Trophoblast cell (in vitro differentiated cells and primary cell): ENCODE measurements around the gene USP35.

Experiments used
- DNase-seq, 2 donors: peaks; one replicate each; pipeline ENCODE4 v3.0.0-alpha.2; 2016
- H2AFZ ChIP-seq: 2 replicates; pipeline ENCODE4 v1.6.1; 2013; ENCODE audit warnings: low read length, moderate library complexity, mild to moderate bottlenecking; ENCODE audit not compliant: insufficient read depth, poor library complexity
- H2AK5ac ChIP-seq: 2 replicates; pipeline ENCODE4 v1.6.1; 2013; ENCODE audit warnings: mild to moderate bottlenecking, low read length
- H2BK120ac ChIP-seq: 2 replicates; pipeline ENCODE4 v1.6.1; 2013; ENCODE audit warnings: low read length, mild to moderate bottlenecking, moderate library complexity; ENCODE audit not compliant: insufficient read depth, poor library complexity
- H2BK12ac ChIP-seq: 2 replicates; pipeline ENCODE4 v1.6.1; 2013; ENCODE audit warnings: mild to moderate bottlenecking, low read length, moderate library complexity
- H2BK5ac ChIP-seq: 2 replicates; pipeline ENCODE4 v1.6.1; 2013; ENCODE audit warnings: low read length, low read depth, moderate library complexity, mild to moderate bottlenecking; ENCODE audit not compliant: poor library complexity
- H3K14ac ChIP-seq: 2 replicates; pipeline ENCODE4 v1.6.1; 2013; ENCODE audit warnings: mild to moderate bottlenecking, low read length
- H3K18ac ChIP-seq: 2 replicates; pipeline ENCODE4 v1.6.1; 2013; ENCODE audit warnings: mild to moderate bottlenecking, low read length
- H3K23ac ChIP-seq: 2 replicates; pipeline ENCODE4 v1.6.1; 2013; ENCODE audit warnings: low read length
- H3K27ac ChIP-seq: 2 replicates; pipeline ENCODE4 v1.5.1; 2013; ENCODE audit warnings: low read depth, mild to moderate bottlenecking, inconsistent platforms, low read length, moderate library complexity
- H3K27me3 ChIP-seq: 2 replicates; pipeline ENCODE4 v1.6.1; 2013; ENCODE audit warnings: inconsistent platforms, mild to moderate bottlenecking, low read length, moderate library complexity; ENCODE audit not compliant: insufficient read depth
- H3K36me3 ChIP-seq, 2 experiments: 1 replicate in 1 of 2; 2 replicates in 1 of 2; pipeline ENCODE4 v1.6.1; 2013; ENCODE audit warnings: low read length in 2 of 2, mild to moderate bottlenecking in 2 of 2, moderate library complexity in 1 of 2; ENCODE audit not compliant: insufficient read depth in 2 of 2, control insufficient read depth in 1 of 2
- H3K4ac ChIP-seq: 2 replicates; pipeline ENCODE4 v1.6.1; 2013; ENCODE audit warnings: low read depth, mild to moderate bottlenecking, low read length, moderate library complexity
- H3K4me1 ChIP-seq, 2 experiments: 1 replicate in 1 of 2; 2 replicates in 1 of 2; pipeline ENCODE4 v1.6.1; 2013; ENCODE audit warnings: low read length in 2 of 2, mild to moderate bottlenecking in 2 of 2, moderate library complexity in 1 of 2; ENCODE audit not compliant: insufficient read depth in 2 of 2, control insufficient read depth in 1 of 2
- H3K4me2 ChIP-seq: 2 replicates; pipeline ENCODE4 v1.6.1; 2013; ENCODE audit warnings: inconsistent platforms, mild to moderate bottlenecking, low read length, moderate library complexity
- H3K4me3 ChIP-seq: 2 replicates; pipeline ENCODE4 v1.5.1; 2013; ENCODE audit warnings: mild to moderate bottlenecking, low read depth, low read length, inconsistent platforms
- H3K79me1 ChIP-seq: one replicate; pipeline ENCODE4 v1.6.1; 2013; ENCODE audit warnings: low read length
- H3K79me2 ChIP-seq: 2 replicates; pipeline ENCODE4 v1.6.1; 2013; ENCODE audit warnings: low read length, mild to moderate bottlenecking; ENCODE audit not compliant: control insufficient read depth, insufficient read depth, poor library complexity
- H3K9ac ChIP-seq: 2 replicates; pipeline ENCODE4 v1.6.1; 2013; ENCODE audit warnings: mild to moderate bottlenecking, low read length
- H3K9me3 ChIP-seq: 2 replicates; pipeline ENCODE4 v1.6.1; 2013; ENCODE audit warnings: low read depth, mild to moderate bottlenecking, control low read depth, inconsistent platforms, low read length; ENCODE audit not compliant: insufficient read depth
- H4K12ac ChIP-seq: 2 replicates; pipeline ENCODE4 v1.6.1; 2013; ENCODE audit warnings: low read depth, mild to moderate bottlenecking, low read length, moderate library complexity
- H4K8ac ChIP-seq: 2 replicates; pipeline ENCODE4 v1.6.1; 2013; ENCODE audit warnings: low read depth, mild to moderate bottlenecking, low read length, moderate library complexity
- H4K91ac ChIP-seq: one replicate; pipeline ENCODE4 v1.6.1; 2013; ENCODE audit warnings: low read depth, mild to moderate bottlenecking, low read length, moderate library complexity
- WGBS: extraction: QIAGEN DNeasy Blood & Tissue Kit; methylation state at CpG from one replicate; pipeline ENCODE4 v1.1.7; 2013; ENCODE audit warnings: missing lambda C conversion rate; ENCODE audit not compliant: insufficient read length, insufficient coverage; ENCODE audit errors: extremely low coverage; 5-methylcytosine and 5-hydroxymethylcytosine counted together

USP35 gene

GRCh38 chr11:78205691-78206090 is 17.0 kb downstream of the USP35 start:
- Histone ChIP-seq H4K91ac (no peak overlapping the region), H3K14ac (no peak overlapping the region), H2BK5ac (no peak overlapping the region), H3K79me1 (no peaks in the 10 kb centered on the region), H3K4ac (no peak overlapping the region), H2BK12ac (no peak overlapping the region), H2AK5ac (no peak overlapping the region), H3K79me2 (peaks cover 2% of the 10 kb centered on the region), H4K8ac (no peak overlapping the region), H3K27me3 (no peaks in the 10 kb centered on the region), H3K4me1 (peaks cover 8 to 14% of the 10 kb centered on the region in 2 experiments), H3K23ac (no peak overlapping the region), H2AFZ (no peak overlapping the region), H3K27ac (no peak overlapping the region), H3K9ac (no peak overlapping the region), H3K36me3 (peaks cover 63 to 72% of the 10 kb centered on the region in 2 experiments), H3K4me3 (no peak overlapping the region), H2BK120ac (no peak overlapping the region), H3K18ac (no peak overlapping the region), H3K9me3 (no peaks in the 10 kb centered on the region), H3K4me2 (no peak overlapping the region), H4K12ac (no peak overlapping the region)
- no peak for DNase-seq
- WGBS, result no CpG with 5 or more reads among the region's 7 CpGs

DNA sequence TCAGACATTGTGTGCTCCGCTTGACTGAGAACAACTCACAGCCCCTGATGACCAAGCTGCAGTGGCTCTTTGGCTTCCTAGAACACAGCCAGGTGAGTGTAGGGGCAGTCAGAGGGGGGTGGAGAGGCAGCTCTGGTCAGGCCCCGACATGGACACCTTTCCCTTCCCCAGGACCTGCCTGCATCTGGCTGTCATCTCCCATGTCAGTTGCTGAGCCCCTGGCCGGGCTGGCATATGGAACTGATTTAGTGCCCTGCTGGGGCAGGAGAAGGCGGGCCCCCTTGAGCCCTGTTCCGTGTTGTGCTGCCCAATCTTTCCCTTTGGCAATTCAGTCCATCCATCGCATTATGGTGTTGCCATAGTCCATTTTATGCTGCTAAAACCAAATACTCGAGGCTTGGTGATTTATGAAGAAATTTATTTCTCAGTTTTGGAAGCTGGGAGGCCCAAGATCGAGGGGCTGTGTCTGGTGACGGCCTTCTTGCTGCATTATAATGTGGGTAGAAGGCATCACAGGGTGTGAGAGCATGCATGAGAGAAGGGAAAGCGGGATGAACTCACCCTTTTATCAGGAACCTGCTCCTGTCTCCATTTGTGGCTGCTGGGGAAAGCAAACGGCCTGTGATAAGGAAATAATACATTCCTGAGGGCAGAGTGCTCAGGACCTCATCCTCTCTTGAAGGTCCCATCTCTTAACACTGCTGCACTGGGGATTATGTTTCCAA is 19.0 kb downstream of the USP35 start:
- Histone ChIP-seq H3K27me3 (no peaks in the 10 kb centered on the region), H3K9ac (no peak overlapping the region), H3K4me2 (no peak overlapping the region), H4K12ac (no peak overlapping the region), H2AK5ac (no peak overlapping the region), H3K18ac (no peak overlapping the region), H4K91ac (no peak overlapping the region), H3K27ac (no peak overlapping the region), H3K9me3 (no peaks in the 10 kb centered on the region), H2BK120ac (no peak overlapping the region), H2BK5ac (no peak overlapping the region), H4K8ac (no peak overlapping the region), H3K14ac (no peak overlapping the region), H3K23ac (no peak overlapping the region), H3K4me3 (no peak overlapping the region), H3K4ac (no peak overlapping the region), H2BK12ac (no peak overlapping the region), H3K36me3 (peaks cover 56 to 63% of the 10 kb centered on the region in 2 experiments), H3K79me1 (no peaks in the 10 kb centered on the region), H3K79me2 (peaks cover 2% of the 10 kb centered on the region), H3K4me1 (peaks cover 5 to 11% of the 10 kb centered on the region in 2 experiments), H2AFZ (no peak overlapping the region)
- no peak for DNase-seq
- WGBS, result no CpG with 5 or more reads among the region's 11 CpGs

DNA sequence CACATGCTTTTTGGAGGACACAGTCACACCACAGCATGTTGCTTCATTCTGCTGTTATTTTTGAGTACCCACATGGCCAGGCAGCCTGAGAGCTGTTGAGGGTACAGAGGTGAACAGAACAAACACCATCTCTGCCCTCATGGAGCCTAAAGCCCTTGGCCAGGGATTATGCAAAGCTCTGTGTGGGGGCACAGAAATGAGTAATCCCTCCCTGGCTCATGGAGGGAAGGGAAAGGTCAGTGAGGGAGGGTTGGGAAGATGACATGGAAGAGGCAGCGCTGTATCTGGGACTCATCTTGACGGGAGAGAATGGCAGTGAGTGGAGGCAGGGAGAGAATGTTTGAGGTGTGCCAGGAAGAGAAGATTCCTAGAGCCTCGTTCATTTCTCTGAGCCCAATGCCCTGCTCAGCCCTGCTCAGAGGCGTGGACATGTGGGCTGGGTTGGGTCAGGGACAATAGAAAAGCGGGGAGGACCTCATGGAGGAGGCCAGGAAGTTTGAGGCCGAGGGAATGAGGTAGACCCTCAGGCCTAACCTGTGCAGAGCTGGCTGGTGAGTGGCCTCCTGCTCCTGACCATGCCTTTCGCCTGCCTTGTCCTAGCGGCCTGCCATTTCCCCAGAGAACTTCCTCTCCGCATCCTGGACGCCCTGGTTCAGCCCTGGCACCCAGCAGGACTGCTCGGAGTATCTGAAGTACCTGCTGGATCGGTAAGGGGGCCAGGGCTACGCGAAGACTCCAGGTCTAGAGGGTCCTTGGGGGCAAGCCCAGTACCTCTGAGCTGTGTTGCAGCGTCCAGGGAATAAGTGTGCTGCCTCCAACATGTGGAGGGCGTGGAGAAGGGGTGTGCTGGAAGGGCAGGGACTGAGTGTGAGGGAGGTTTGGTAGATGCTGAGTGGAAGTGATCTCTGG is 19.8 kb downstream of the USP35 start:
- Histone ChIP-seq H3K36me3 (peaks cover 58 to 66% of the 10 kb centered on the region in 2 experiments), H3K14ac (no peak overlapping the region), H4K12ac (no peak overlapping the region), H3K4ac (no peak overlapping the region), H3K27me3 (no peaks in the 10 kb centered on the region), H3K18ac (no peak overlapping the region), H3K27ac (no peak overlapping the region), H4K8ac (no peak overlapping the region), H2AK5ac (no peak overlapping the region), H3K4me2 (no peak overlapping the region), H3K23ac (no peak overlapping the region), H2BK120ac (no peak overlapping the region), H3K9ac (no peak overlapping the region), H3K4me3 (no peak overlapping the region), H3K79me2 (peaks cover 2% of the 10 kb centered on the region), H3K9me3 (no peaks in the 10 kb centered on the region), H2AFZ (no peak overlapping the region), H2BK12ac (no peak overlapping the region), H2BK5ac (no peak overlapping the region), H4K91ac (no peak overlapping the region), H3K79me1 (no peaks in the 10 kb centered on the region), H3K4me1 (peaks cover 0 to 7% of the 10 kb centered on the region in 2 experiments)
- peak; percentile 12 to 14 for DNase-seq
- no CpG with 5 or more reads among the region's 16 CpGs for WGBS

GRCh38 chr11:78209478-78209877 is 20.8 kb downstream of the USP35 start:
- Histone ChIP-seq H3K4me2 (no peak overlapping the region), H3K36me3 (peaks cover 66 to 75% of the 10 kb centered on the region in 2 experiments), H4K8ac (no peak overlapping the region), H3K27me3 (no peaks in the 10 kb centered on the region), H3K4ac (no peak overlapping the region), H3K27ac (no peak overlapping the region), H2BK120ac (no peak overlapping the region), H2AFZ (no peak overlapping the region), H2AK5ac (no peak overlapping the region), H3K4me1 (peaks cover 0 to 7% of the 10 kb centered on the region in 2 experiments), H3K23ac (no peak overlapping the region), H3K18ac (no peak overlapping the region), H3K79me2 (peaks cover 2% of the 10 kb centered on the region), H4K91ac (no peak overlapping the region), H3K4me3 (no peak overlapping the region), H3K14ac (no peak overlapping the region), H2BK5ac (no peak overlapping the region), H3K79me1 (no peaks in the 10 kb centered on the region), H2BK12ac (no peak overlapping the region), H4K12ac (no peak overlapping the region), H3K9me3 (no peaks in the 10 kb centered on the region), H3K9ac (no peak overlapping the region)
- no peak for DNase-seq
- no CpG with 5 or more reads among the region's 18 CpGs for WGBS
